DOHH2 (cell line): ENCODE data around the gene LPGAT1.

Experiments used
- EZH2phosphoT487 ChIP-seq: fragments of 200-600 bp; sonication (generic); IDR thresholded peaks from 2 replicates; pipeline ENCODE4 v1.6.1; 2017; ENCODE audit warnings: borderline replicate concordance, mild to moderate bottlenecking, antibody characterized with exemption, low read length, moderate library complexity, mixed read lengths
- TF ChIP-seq, protein P1 (sequence below): fragments of 200-600 bp; sonication (generic); IDR thresholded peaks from one replicate; pipeline ENCODE4 v1.5.1; 2014; ENCODE audit warnings: antibody characterized with exemption, mild to moderate bottlenecking, low read depth, low read length; ENCODE audit not compliant: poor library complexity, severe bottlenecking

DNA sequence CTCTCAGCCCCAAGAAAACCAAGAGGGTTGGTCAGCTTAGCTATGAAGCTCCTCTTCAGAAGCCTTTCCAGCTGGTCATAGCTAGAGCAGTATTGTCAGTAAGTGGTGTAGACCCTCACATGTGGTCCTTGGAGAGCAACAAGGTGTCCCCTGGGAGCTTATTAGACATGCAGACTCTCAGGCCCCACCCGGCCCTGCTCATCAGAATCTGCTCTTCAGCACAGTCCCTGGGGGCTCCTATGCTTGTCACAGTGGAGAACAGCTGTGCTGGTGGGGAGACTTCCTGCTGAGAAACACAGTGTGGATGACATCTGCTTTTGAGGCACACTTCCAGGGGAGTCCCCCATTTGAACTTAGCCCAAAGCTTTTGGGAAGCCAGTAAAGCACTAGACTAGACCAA lies 133.2 kb downstream of the LPGAT1 start:
- TF ChIP-seq, protein P1, sequence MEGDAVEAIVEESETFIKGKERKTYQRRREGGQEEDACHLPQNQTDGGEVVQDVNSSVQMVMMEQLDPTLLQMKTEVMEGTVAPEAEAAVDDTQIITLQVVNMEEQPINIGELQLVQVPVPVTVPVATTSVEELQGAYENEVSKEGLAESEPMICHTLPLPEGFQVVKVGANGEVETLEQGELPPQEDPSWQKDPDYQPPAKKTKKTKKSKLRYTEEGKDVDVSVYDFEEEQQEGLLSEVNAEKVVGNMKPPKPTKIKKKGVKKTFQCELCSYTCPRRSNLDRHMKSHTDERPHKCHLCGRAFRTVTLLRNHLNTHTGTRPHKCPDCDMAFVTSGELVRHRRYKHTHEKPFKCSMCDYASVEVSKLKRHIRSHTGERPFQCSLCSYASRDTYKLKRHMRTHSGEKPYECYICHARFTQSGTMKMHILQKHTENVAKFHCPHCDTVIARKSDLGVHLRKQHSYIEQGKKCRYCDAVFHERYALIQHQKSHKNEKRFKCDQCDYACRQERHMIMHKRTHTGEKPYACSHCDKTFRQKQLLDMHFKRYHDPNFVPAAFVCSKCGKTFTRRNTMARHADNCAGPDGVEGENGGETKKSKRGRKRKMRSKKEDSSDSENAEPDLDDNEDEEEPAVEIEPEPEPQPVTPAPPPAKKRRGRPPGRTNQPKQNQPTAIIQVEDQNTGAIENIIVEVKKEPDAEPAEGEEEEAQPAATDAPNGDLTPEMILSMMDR: no peak
- TF ChIP-seq EZH2phosphoT487: 0 out of 2 replicates have a peak, but pooled peaks have one; percentile 70
